ENCODE data around the gene WAS.

The WAS gene

GRCh38 chrX:48720577-48721250, 37.1 kb downstream of the WAS start:
- no peak overlapping the region for H3K4ac ChIP-seq (ENCODE audit: low read depth in 1 of 2, low read length in 2 of 2)
- no peak overlapping the region for H3K4me3 ChIP-seq (ENCODE audit: insufficient read depth in 1 of 2, low read depth in 1 of 2, low read length in 2 of 2)
- no peak overlapping the region for H4K8ac ChIP-seq (ENCODE audit: low read length)
- H3K9ac ChIP-seq (ENCODE audit: low read length): no peak overlapping the region
- H3K23ac ChIP-seq (ENCODE audit: low read length in 2 of 2): no peak overlapping the region
- no peak overlapping the region for H2BK12ac ChIP-seq (ENCODE audit: low read length in 2 of 2)
- H3K27me3 ChIP-seq (ENCODE audit: control insufficient read depth in 1 of 2, insufficient read depth in 1 of 2, low read length in 2 of 2): no peaks in the 10 kb centered on the region
- H3K36me3 ChIP-seq (ENCODE audit: control insufficient read depth in 1 of 2, insufficient read depth in 2 of 2, low read depth in 1 of 2, low read length in 2 of 2): no peaks in the 10 kb centered on the region
- H2AFZ ChIP-seq (ENCODE audit: low read depth, low read length): no peak overlapping the region
- H3K4me2 ChIP-seq (ENCODE audit: low read length, poor library complexity, severe bottlenecking): no peak overlapping the region
- H4K91ac ChIP-seq (ENCODE audit: low read length): no peak overlapping the region
- no peak overlapping the region for H2BK5ac ChIP-seq (ENCODE audit: low read depth, low read length, poor library complexity, severe bottlenecking)
- no peak overlapping the region for H3K27ac ChIP-seq (ENCODE audit: low read length, poor library complexity, severe bottlenecking)
- H3K9me3 ChIP-seq (ENCODE audit: control insufficient read depth, low read length): peaks cover 16% of the 10 kb centered on the region
- no peak overlapping the region for H2BK15ac ChIP-seq (ENCODE audit: low read depth, poor library complexity, severe bottlenecking)
- H2AK5ac ChIP-seq (ENCODE audit: low read length, severe bottlenecking): no peak overlapping the region
- H3K4me1 ChIP-seq (ENCODE audit: control insufficient read depth, insufficient read depth, low read depth, low read length): no peaks in the 10 kb centered on the region
- 89% methylated on average over 4 of the region's 4 CpGs for WGBS
- H3K18ac ChIP-seq (ENCODE audit: low read depth in 1 of 2, low read length in 2 of 2): no peak overlapping the region
- no peak overlapping the region for H3K14ac ChIP-seq (ENCODE audit: low read length in 2 of 2)
- peaks cover 1% of the 10 kb centered on the region for H3K79me1 ChIP-seq (replicated peaks; ENCODE audit: low read length, poor library complexity, severe bottlenecking)
- H2BK120ac ChIP-seq (ENCODE audit: low read depth, low read length): no peak overlapping the region
- DNase-seq: no peak

GRCh38 chrX:48721916-48722315, 38.3 kb downstream of the WAS start:
- Histone ChIP-seq H3K36me3 (ENCODE audit: control insufficient read depth in 1 of 2, insufficient read depth in 2 of 2, low read depth in 1 of 2, low read length in 2 of 2) (no peaks in the 10 kb centered on the region), H3K4me1 (ENCODE audit: control insufficient read depth, insufficient read depth, low read depth, low read length) (no peaks in the 10 kb centered on the region), H2BK5ac (ENCODE audit: low read depth, low read length, poor library complexity, severe bottlenecking) (no peak overlapping the region), H2AFZ (ENCODE audit: low read depth, low read length) (no peak overlapping the region), H4K8ac (ENCODE audit: low read length) (no peak overlapping the region), H2AK5ac (ENCODE audit: low read length, severe bottlenecking) (no peak overlapping the region), H3K23ac (ENCODE audit: low read length in 2 of 2) (no peak overlapping the region), H2BK12ac (ENCODE audit: low read length in 2 of 2) (no peak overlapping the region), H3K4ac (ENCODE audit: low read depth in 1 of 2, low read length in 2 of 2) (no peak overlapping the region), H4K91ac (ENCODE audit: low read length) (no peak overlapping the region), H3K4me2 (ENCODE audit: low read length, poor library complexity, severe bottlenecking) (no peak overlapping the region), H3K79me1 (replicated peaks; ENCODE audit: low read length, poor library complexity, severe bottlenecking) (peaks cover 1% of the 10 kb centered on the region), H3K4me3 (ENCODE audit: insufficient read depth in 1 of 2, low read depth in 1 of 2, low read length in 2 of 2) (no peak overlapping the region), H3K14ac (ENCODE audit: low read length in 2 of 2) (no peak overlapping the region), H3K27ac (ENCODE audit: low read length, poor library complexity, severe bottlenecking) (no peak overlapping the region), H3K18ac (ENCODE audit: low read depth in 1 of 2, low read length in 2 of 2) (no peak overlapping the region), H3K27me3 (ENCODE audit: control insufficient read depth in 1 of 2, insufficient read depth in 1 of 2, low read length in 2 of 2) (no peaks in the 10 kb centered on the region), H3K9me3 (ENCODE audit: control insufficient read depth, low read length) (peaks cover 20% of the 10 kb centered on the region), H3K9ac (ENCODE audit: low read length) (no peak overlapping the region), H2BK15ac (ENCODE audit: low read depth, poor library complexity, severe bottlenecking) (no peak overlapping the region), H2BK120ac (ENCODE audit: low read depth, low read length) (no peak overlapping the region)
- no peak for DNase-seq

- WGBS: no CpG with 5 or more reads among the region's 2 CpGs
- Histone ChIP-seq H3K79me1 (replicated peaks; ENCODE audit: low read length, poor library complexity, severe bottlenecking) (peaks cover 2% of the 10 kb centered on the region), H3K4me2 (ENCODE audit: low read length, poor library complexity, severe bottlenecking) (no peak overlapping the region), H2BK12ac (ENCODE audit: low read length in 2 of 2) (no peak overlapping the region), H2AK5ac (ENCODE audit: low read length, severe bottlenecking) (no peak overlapping the region), H3K4me3 (ENCODE audit: insufficient read depth in 1 of 2, low read depth in 1 of 2, low read length in 2 of 2) (no peak overlapping the region), H3K4ac (ENCODE audit: low read depth in 1 of 2, low read length in 2 of 2) (no peak overlapping the region), H2BK5ac (ENCODE audit: low read depth, low read length, poor library complexity, severe bottlenecking) (no peak overlapping the region), H3K27me3 (ENCODE audit: control insufficient read depth in 1 of 2, insufficient read depth in 1 of 2, low read length in 2 of 2) (peaks cover 0 to 9% of the 10 kb centered on the region in 2 experiments), H3K23ac (ENCODE audit: low read length in 2 of 2) (no peak overlapping the region), H2BK15ac (ENCODE audit: low read depth, poor library complexity, severe bottlenecking) (no peak overlapping the region), H3K36me3 (ENCODE audit: control insufficient read depth in 1 of 2, insufficient read depth in 2 of 2, low read depth in 1 of 2, low read length in 2 of 2) (no peaks in the 10 kb centered on the region), H3K4me1 (ENCODE audit: control insufficient read depth, insufficient read depth, low read depth, low read length) (no peaks in the 10 kb centered on the region), H3K9ac (ENCODE audit: low read length) (no peak overlapping the region), H2AFZ (ENCODE audit: low read depth, low read length) (no peak overlapping the region), H3K14ac (ENCODE audit: low read length in 2 of 2) (no peak overlapping the region), H3K27ac (ENCODE audit: low read length, poor library complexity, severe bottlenecking) (no peak overlapping the region), H3K9me3 (ENCODE audit: control insufficient read depth, low read length) (peaks cover 27% of the 10 kb centered on the region), H3K18ac (ENCODE audit: low read depth in 1 of 2, low read length in 2 of 2) (no peak overlapping the region), H2BK120ac (ENCODE audit: low read depth, low read length) (no peak overlapping the region), H4K8ac (ENCODE audit: low read length) (no peak overlapping the region), H4K91ac (ENCODE audit: low read length) (no peak overlapping the region)
- no peak for DNase-seq
These were observed 43.0 kb downstream of the WAS start for GRCh38 chrX:48726596-48726995.

DNA sequence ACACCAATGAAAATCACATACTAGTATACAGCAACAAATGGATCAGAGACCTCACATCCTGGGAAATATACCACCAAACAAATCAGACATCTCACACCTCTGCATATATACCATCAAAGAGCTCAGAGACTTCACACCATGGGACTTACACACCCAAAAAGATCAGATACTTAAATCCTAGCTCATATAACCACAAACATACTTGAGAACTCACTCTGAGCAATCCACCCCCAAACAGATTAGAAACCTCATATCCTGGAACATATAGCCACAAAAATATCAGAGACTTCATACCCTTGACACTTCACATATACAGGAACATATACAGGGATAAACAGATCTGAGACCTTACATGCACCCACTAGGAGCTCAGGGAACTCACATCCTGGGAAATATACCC, 45.1 kb downstream of the WAS start:
- no peak overlapping the region for H3K23ac ChIP-seq (ENCODE audit: low read length in 2 of 2)
- H3K36me3 ChIP-seq (ENCODE audit: control insufficient read depth in 1 of 2, insufficient read depth in 2 of 2, low read depth in 1 of 2, low read length in 2 of 2): no peaks in the 10 kb centered on the region
- H3K4ac ChIP-seq (ENCODE audit: low read depth in 1 of 2, low read length in 2 of 2): no peak overlapping the region
- H2BK5ac ChIP-seq (ENCODE audit: low read depth, low read length, poor library complexity, severe bottlenecking): no peak overlapping the region
- no peak overlapping the region for H4K91ac ChIP-seq (ENCODE audit: low read length)
- no peak overlapping the region for H3K4me3 ChIP-seq (ENCODE audit: insufficient read depth in 1 of 2, low read depth in 1 of 2, low read length in 2 of 2)
- H3K14ac ChIP-seq (ENCODE audit: low read length in 2 of 2): no peak overlapping the region
- H3K9me3 ChIP-seq (ENCODE audit: control insufficient read depth, low read length): peaks cover 22% of the 10 kb centered on the region
- no peak overlapping the region for H2AK5ac ChIP-seq (ENCODE audit: low read length, severe bottlenecking)
- no peak overlapping the region for H2BK12ac ChIP-seq (ENCODE audit: low read length in 2 of 2)
- peaks cover 0 to 9% of the 10 kb centered on the region in 2 experiments for H3K27me3 ChIP-seq (ENCODE audit: control insufficient read depth in 1 of 2, insufficient read depth in 1 of 2, low read length in 2 of 2)
- DNase-seq: no peak
- H2AFZ ChIP-seq (ENCODE audit: low read depth, low read length): no peak overlapping the region
- H3K18ac ChIP-seq (ENCODE audit: low read depth in 1 of 2, low read length in 2 of 2): no peak overlapping the region
- H3K79me1 ChIP-seq (replicated peaks; ENCODE audit: low read length, poor library complexity, severe bottlenecking): peaks cover 2% of the 10 kb centered on the region
- no peak overlapping the region for H3K4me2 ChIP-seq (ENCODE audit: low read length, poor library complexity, severe bottlenecking)
- no peak overlapping the region for H3K9ac ChIP-seq (ENCODE audit: low read length)
- no peak overlapping the region for H3K27ac ChIP-seq (ENCODE audit: low read length, poor library complexity, severe bottlenecking)
- no peaks in the 10 kb centered on the region for H3K4me1 ChIP-seq (ENCODE audit: control insufficient read depth, insufficient read depth, low read depth, low read length)
- no peak overlapping the region for H2BK120ac ChIP-seq (ENCODE audit: low read depth, low read length)
- no peak overlapping the region for H2BK15ac ChIP-seq (ENCODE audit: low read depth, poor library complexity, severe bottlenecking)
- H4K8ac ChIP-seq (ENCODE audit: low read length): no peak overlapping the region

Measured in mesenchymal stem cell (in vitro differentiated cells and primary cell).